GM18508 (cell line): ENCODE data around the gene PLXNA1.

Experiments
- ATAC-seq: cut with Tn5 transposase; IDR thresholded peaks from one replicate; pipeline ENCODE4 v1.9.1; 2021; ENCODE audit warnings: moderate number of reproducible peaks; ENCODE audit not compliant: insufficient read depth, unreplicated experiment

Gene PLXNA1

DNA sequence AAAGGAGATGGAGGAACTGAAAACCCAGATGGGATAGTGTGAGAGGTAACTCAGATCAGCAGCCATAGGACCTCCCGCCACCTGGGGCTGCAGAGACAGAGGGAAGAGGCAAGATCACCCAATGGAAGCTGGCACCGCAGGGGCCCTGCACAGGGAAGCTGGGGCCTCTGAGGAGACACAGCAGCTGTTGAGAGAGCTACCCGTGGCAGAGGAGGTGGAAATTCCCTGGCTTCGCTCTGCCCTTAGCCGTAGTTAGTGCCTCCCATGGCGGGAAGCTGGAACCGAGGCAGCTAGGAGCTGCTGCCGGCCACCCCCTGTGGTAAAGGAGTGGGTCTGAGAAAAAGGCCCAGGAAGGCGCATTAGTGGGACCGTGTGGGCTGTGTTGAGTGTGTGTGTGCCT lies 18.0 kb upstream of the PLXNA1 start:
- no peak for ATAC-seq

DNA sequence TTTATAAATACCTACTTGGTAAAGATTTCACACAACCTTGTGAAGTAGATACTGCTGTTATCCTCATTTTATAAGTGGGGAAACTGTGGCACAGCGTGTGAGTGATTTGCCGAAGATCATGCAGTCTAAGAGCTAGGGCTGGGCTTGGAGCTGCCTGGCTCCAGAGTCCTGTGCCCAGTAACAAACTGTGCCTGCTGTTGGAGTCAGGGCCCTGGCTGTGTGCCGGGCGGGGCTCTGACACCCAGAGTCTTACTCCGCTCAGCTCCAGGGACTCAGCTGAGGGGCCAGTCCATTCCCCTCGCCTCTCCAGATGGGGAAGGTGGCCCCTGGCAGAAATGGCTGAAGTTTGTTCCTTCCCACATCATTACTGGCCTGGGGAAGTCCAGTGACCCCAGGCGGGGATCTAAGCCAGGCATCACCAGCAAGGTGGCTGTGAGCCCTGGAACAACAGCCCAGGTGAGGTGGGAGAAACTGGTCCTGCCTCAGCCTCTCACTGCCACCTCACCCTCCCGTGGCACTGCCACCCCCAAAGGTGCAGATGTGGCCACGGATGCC lies 17.3 kb upstream of the PLXNA1 start:
- no peak for ATAC-seq

DNA sequence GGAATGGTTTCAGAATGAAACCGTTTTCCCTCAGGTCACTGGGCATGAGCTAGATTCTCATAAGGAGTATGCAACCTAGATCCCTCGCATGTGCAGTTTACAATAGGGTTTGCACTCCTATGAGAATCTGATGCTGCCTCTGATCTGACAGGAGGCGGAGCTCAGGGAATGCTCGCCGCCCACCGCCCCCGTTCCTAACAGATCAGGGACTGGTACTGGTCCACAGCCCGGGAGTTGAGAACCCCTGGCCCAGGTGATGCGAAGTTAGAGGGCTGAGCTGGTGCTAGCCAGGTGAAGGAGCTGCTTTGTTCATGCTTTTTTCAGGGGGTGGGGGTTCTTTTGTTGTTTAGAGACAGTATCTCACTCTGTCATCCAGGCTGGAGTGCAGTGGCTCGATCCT lies 15.5 kb upstream of the PLXNA1 start:
- no peak for ATAC-seq

DNA sequence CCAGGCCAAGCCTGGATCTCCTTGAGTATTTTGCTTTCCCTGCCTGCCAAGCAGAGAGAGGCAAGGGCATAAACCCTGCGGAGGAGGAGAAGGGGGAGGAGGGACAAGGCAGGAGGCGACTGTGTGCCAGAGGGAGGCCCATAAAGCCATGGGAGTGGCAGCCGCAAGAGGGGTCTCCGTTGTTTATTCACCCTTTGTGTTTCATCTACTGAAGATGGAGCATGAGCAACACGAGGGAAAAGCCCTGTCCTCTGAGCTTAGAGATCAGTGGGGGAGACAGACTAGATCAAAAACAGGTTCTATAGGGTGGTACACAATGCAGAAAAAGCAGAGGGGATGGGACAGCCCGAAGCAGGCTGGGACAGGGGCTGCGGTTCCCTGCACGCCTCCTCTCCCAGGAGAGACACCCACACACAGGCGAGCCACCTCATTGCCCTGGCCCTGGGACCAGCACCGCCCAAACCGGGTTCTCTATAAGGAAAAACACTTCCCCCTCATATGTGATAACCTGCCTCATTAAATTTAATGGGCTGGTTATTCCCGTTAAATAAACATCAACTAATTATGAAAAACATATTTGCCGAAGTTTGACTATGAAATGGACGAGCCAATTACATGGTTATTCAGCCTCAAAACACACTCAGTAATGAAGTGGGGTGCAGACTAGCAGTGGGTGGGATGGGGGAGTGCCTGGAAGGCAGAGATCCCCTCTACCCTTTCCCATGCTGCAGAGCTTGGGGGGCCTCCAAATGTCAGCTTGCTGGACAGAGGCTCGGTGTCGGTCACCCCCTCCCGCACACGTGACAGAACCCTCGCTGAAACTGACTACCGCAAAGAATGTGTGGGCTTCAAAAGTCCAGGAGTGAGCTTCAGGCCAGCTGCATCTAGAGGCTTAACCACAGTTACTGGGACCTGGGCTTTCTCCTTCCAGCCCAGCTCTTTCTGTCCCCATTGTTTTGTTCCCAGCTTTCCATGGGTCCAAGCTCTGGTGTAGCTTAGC lies 14.2 kb upstream of the PLXNA1 start:
- no peak for ATAC-seq

DNA sequence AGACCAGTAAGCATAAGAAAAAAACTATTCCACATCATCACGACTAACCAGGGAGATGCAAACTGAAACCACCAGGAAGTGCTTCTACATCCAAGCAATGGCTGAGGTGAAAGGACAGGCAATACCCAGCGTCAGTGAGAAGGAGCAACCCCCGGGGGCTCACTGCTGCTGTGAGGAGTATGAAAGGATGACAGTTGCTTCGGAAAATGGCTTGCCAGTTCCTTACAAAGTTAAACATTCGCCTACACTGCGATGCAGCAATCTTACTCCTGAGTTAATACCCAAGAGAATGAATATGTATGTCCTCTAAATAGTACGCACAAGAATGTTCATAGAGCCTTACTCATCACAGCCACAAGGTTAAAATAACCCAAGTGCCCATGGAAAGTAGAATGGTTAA lies 13.3 kb upstream of the PLXNA1 start:
- ATAC-seq, result no peak

DNA sequence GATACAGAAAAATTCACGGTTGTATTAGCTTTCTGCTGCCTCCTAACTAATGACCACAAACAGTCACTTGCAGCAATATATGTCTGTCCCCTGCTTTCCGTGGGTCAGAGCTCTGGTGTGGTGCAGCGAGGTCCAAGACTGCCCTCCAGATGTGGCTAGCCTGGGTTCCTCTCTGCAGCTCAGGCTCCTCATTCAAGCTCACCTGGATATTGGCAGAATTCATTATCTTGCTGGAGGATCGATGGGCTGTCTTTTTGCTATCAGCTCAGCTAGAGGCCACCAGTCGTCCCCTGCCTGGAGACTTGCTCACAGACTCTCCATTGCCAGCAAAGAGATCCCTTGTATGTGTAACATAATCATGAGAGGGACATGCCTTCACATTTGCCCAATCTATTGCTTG lies 12.8 kb upstream of the PLXNA1 start:
- ATAC-seq, result no peak

DNA sequence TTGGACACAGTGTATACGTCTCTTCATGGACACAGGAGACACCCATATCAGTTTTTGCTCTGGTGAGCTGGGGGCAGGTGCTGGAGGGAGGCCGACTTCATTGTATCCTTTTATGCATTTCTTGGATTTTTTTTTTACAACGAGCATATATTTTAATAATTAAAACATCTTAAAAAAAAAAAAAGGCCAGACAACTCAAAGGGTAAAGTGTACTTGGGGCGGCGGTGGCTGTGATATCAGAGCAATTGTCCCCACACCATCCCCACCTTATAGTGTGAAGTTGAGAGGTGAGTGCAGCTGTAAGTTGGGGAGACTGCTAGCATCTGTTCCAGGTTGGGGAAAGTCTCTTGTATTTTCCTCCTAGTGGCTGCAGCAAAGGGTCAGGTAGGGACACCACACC lies 12.0 kb upstream of the PLXNA1 start:
- no peak for ATAC-seq

DNA sequence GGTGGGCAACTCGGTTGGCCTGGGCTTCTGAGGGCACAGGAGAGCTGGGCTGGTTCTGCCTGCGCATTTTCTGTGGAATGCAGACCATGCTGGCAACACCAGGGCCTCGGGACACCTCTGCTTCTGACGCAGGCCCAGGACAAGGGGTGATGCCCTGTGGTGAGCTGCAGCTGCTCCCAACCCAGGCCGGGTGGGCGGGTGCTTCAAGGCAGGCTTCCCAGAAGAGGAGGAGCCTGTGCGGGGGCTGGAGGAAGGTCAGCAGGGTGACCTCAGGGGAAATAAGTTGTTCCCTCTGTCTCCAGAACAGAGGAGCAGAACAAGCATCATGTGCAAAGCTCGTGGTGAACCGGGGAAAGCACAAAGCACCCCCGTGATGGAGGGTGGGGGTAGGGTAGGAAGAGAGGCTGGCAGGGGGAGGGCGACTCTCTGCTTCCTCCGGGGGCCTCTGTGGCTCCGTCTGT lies 11.0 kb upstream of the PLXNA1 start:
- ATAC-seq, result no peak

DNA sequence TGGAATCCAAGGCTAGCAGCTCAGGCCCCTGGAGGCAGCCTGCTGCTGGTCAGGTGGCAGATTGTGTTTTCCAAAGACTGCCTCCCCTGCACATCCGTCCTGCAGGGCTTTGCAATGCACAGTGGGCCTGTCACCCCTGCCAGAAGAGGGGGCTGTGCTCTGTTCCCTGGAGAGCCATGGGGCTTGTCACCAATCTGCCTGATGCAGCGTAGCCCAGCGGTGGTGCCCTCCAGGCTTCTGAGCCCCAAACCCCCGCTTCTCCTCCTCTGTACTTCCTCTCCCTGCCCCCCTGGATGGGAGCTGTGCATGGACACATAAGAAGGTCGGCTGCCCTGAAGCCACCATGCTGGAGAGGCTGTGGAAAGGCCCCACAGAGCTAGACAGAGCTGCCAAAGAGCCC lies 10.0 kb upstream of the PLXNA1 start:
- no peak for ATAC-seq

DNA sequence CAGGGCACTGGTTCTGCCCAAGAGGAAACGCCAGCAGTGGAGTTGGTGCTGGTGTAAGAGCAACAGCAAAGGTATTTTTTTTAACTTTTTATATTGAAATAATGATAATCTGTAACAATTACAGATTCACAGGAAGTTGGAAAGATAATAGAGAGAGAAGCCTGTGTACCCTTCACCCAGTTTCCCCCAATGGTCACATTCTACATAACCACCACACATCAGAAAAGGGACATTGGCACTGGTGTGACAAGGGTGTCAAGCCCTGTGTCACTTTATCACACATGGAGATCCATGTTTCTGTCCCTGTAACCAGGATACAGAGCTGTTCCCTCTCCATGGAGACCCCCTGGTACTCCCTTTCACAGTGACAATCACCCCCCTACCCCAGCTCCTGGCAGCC lies 9.1 kb upstream of the PLXNA1 start:
- ATAC-seq, result no peak

DNA sequence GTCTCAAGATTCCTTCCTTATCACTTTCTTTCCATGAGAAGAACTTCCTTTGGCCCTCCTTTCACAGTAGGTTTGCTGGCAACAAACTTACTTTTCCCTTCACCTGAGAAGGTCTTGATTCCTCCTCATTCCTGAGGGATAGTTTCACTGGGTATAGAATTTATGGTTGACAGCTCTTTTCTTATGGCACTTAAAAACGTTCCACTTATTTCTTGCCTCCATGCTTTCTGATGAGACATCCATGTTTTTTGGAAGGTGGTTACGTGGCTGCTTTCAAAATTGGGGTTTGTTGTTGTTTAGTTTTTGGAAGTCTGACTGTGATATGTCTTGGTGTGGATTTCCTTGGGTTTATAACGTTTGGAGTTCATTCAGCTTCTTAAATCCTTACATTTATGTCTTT lies 8.2 kb upstream of the PLXNA1 start:
- ATAC-seq, result no peak

DNA sequence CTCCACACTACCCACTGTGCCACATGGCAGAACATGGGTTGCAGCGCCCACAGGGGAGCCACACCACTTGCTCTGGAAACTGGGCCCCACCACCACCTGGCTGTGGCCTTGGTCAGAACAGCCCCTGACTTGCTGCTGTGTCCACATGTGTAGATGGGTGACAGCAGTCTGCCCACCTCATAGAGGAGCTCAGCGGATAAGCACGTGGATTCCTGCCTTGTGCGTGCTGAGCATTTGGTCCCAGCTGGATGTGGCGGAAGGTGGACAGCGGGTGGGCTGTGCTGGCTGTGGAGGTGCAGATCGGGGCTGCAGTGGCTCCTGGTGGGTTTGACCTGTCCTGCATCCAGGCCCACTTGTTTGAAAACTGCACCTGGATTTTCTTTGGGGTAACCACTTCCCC lies 6.0 kb upstream of the PLXNA1 start:
- ATAC-seq, result no peak

DNA sequence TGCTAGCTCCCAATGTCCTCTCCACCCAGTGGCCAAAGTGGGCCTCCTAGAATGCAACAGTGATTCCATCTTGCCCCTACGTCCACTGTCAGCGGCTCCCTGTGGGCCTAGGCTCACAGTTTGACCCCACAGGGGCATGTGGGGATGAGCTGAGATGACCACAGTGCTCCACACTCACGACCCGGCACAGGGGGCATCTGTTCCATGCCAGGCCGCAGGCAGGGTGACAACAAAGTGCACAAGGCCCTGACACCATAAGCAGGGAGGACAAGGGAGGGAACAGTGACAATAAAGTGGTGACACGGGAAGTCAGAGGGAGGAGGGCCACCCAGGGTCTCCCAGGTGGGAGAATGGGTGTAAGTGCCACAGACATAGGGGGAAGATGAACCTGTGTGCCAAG lies 5.1 kb upstream of the PLXNA1 start:
- no peak for ATAC-seq

DNA sequence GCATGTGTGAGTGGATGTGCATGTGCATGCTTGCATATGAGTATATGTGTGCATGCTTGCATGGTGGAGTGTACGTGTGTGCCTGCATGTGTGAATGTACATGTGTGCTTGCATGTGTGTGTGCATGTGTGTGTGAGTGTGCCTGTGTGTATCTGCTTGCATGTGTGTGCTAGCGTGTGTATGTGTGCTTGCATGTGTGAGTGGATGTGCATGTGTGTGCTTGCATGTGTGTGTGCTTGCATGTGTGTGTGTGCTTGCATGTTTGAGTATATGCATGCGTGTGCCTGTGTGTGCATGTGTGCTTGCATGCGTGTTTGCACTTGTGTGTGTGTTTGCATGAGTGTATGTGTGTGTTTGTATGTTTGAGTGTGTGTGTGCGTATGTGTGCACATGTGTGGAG lies 4.6 kb upstream of the PLXNA1 start:
- no peak for ATAC-seq

DNA sequence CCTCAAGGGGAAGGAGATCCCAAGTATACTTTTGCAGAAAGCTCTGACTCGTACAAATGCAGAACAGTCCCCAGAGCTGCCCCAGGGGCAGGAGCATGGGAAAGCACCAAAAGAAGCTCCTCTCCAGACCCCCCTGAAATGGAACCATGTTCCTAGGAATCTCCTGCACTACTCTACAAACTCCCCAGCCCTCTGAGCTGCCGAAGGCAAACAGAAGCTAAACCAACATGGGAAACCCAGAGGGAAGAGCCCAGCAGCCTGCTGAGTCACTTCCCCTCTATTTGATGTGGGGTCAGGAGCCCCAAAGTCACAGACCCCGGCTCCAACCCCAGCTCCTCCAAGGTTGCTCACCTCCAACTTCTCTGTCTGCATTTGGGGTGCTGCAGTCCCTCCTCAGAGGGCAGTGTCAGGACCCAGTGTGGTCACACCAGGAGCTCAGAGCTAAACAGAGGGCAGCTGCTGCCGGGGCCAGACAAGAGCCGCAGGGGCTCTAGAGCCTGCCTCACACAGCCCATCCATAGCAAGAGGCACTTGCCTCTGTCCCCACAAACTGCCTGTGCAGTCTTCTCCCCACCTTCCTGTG lies 3.8 kb upstream of the PLXNA1 start:
- no peak for ATAC-seq

DNA sequence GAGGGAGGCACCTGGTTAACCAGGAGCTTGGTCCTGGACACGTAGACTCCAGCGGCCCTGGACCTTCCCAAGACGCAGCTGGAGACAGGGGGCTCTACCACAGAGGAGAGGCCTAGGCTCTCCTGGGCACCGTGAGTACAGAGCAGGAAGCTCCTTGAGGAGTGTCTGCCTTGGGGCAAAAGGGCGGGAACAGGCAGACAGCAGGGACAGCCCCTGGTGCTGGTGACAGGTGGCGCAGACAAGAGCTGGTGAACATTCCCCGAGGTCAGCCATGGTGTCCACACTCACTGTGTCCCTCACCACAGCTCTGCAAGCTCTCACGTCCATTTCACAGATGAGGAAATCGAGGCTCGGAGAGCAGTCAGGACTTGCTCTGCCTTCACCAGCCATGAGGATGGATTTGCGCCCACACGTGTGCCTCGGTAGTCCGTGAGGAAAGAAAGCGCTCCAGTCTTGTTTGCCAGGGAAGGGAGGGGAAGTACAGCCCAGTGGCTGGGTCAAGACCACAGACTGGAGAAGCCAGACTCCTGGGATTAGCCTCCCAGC lies 2.6 kb upstream of the PLXNA1 start:
- no peak for ATAC-seq

DNA sequence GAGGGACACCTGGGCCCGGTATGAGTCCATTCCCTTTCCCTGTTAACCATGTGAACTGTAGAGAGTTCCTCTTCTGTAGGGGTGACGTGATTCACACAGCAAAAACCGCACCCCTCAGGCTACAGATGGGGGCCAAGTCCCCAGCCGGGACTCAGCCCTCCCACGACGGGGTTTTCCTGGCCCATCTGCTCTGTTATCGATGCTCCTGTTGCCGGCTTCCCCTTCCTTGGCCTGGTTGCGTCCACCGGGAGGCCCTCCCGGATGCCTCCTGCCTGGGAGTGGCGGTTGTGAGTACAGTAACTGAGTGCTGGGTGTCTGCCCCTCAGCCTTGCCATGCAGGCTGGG lies 817 bp upstream of the PLXNA1 start:
- no peak for ATAC-seq

DNA sequence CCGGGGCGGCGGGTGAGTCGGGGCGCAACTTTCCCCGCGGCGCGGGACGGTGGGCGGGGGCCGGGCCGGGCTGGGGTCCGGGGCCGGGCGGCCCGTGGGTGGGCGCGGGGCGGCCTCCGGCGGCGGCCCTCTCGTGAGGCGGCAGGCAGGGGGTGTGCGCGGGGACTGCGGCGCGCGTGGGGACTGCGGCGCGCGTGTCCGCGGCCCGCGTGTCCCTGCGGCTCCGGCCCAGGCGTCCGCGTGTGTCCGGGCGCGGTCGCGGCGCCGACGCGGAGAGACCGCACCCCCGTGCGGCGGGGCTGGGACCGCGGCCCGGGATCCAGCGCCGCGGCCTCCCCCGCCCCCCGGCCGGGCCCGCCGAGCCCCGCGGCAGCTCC lies 349 bp downstream of the PLXNA1 start:
- ATAC-seq, result no peak

DNA sequence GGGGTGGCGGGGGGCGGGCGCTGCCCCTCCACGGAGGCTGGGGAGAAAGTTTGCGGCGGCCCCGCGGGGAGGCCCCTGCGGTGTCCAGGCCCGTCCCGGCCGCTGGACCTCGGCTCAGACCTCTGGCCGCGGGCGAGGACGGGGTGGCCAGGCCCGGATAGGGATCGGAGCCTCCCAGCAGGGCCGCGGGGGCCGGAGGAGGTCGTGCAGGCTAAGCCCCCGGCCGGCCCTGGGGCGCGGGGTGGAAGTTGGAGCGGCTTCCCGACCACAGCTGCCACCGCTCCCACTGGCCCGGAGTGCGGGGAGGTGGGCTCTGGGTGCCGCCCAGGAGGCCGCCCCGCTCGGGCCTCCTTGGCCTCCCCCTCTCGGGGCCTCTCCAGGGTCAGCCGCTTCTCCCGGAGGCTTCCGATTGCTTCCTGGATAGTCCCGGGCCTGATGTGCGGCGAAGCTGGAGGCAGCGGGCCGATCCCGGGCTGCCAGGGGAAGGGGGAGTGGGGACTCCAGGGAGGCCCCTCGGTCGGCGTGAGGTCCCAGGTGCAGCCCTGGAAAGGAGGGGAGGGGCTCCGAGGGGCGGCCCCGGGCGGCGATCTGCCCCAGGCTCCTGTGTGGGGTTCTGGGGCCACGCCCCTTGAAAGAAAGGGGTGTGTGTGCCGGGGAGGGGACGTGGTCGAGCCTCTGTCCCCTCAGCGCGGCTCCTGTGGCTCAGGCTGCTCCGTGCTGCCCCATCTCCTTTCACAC lies 907 bp downstream of the PLXNA1 start:
- ATAC-seq, result no peak

DNA sequence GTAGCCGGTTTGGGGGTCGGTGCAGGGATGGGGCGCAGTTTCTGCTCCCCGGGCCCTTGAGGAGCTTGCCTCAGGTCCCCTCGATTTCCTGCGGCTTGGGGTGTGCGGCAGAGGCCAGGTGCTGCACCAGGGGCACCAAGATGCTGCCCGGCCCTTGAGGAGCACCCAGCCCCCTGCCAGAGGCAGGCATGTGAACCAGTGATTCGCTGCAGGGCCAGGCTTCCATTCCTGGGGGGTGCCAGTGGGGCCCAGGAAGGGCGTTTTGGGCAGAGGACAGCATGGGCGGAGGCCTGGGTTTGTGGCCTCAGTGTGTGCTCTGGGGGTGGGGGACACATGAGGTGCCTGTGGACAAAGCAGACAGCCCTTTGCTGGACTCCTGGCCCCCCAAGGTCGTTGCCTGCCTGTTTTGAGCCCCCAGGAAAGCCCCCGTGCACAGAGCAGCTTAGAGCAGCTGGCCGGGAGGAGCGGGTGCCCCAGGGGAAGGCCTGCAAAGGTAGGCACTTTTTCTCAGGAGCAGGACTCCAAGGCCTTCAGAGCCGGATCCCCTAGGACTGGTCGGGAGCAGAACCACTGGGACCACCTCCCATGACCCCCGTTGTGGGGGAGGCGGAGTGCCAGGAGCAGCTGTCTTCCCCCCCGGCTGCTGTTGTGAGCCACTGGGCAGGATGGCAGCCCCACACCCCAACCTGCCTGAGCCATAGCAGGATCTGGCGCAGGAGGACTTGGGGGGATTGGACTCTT lies 1.6 kb downstream of the PLXNA1 start:
- no peak for ATAC-seq
